DND-41 (cell line): ENCODE data around the gene LAMB3.

Experiments used
- ATAC-seq: fragments of 200-7000 bp; cut with Tn5 transposase; 3 replicates; pipeline ENCODE4 v1.9.1; 2021; ENCODE audit warnings: low read depth; ENCODE audit not compliant: insufficient read depth
- DNase-seq: peaks from one replicate; pipeline ENCODE4 v3.0.0-alpha.2; 2020
- H2AFZ ChIP-seq: 2 replicates; pipeline ENCODE4 v1.6.0; 2012; ENCODE audit warnings: low read depth, low read length
- H3K27ac ChIP-seq: 2 replicates; pipeline ENCODE4 v1.5.1; 2012; ENCODE audit warnings: low read length, inconsistent platforms
- H3K27me3 ChIP-seq: fragments of 200-600 bp; sonication (generic); 2 replicates; pipeline ENCODE4 v1.6.0; 2012; ENCODE audit warnings: low read length, mild to moderate bottlenecking, inconsistent platforms; ENCODE audit not compliant: insufficient read depth, poor library complexity
- H3K36me3 ChIP-seq: 2 replicates; pipeline ENCODE4 v1.5.1; 2012; ENCODE audit warnings: low read length, inconsistent platforms; ENCODE audit not compliant: insufficient read depth
- H3K4me1 ChIP-seq: 2 replicates; pipeline ENCODE4 v1.5.1; 2012; ENCODE audit warnings: mild to moderate bottlenecking, low read length; ENCODE audit not compliant: insufficient read depth
- H3K4me2 ChIP-seq: 2 replicates; pipeline ENCODE4 v1.6.0; 2012; ENCODE audit warnings: mild to moderate bottlenecking, moderate library complexity, low read length, inconsistent platforms; ENCODE audit not compliant: insufficient read depth
- H3K4me3 ChIP-seq, 2 experiments: fragments of 200-600 bp in 1 of 2; shearing (Covaris generic) in 1 of 2; 2 replicates each; pipeline ENCODE4 v1.5.1; 2012 to 2016; ENCODE audit warnings: inconsistent platforms in 2 of 2, low read length in 2 of 2, mild to moderate bottlenecking in 2 of 2, low read depth in 1 of 2, moderate library complexity in 1 of 2
- H3K79me2 ChIP-seq: 2 replicates; pipeline ENCODE4 v1.6.0; 2012; ENCODE audit warnings: low read length, inconsistent platforms; ENCODE audit not compliant: insufficient read depth
- H3K9ac ChIP-seq: 2 replicates; pipeline ENCODE4 v1.6.0; 2012; ENCODE audit warnings: low read depth, mild to moderate bottlenecking, inconsistent platforms, low read length, moderate library complexity
- H3K9me3 ChIP-seq: 2 replicates; pipeline ENCODE4 v1.5.1; 2012; ENCODE audit warnings: low read length, moderate library complexity, mild to moderate bottlenecking, inconsistent platforms; ENCODE audit not compliant: insufficient read depth, severe bottlenecking
- H4K20me1 ChIP-seq: 2 replicates; pipeline ENCODE4 v1.6.0; 2012; ENCODE audit warnings: low read length; ENCODE audit not compliant: insufficient read depth
- EZH2 ChIP-seq: IDR thresholded peaks from 3 replicates; pipeline ENCODE4 v1.6.1; 2012; ENCODE audit warnings: borderline replicate concordance, low read depth, mild to moderate bottlenecking, moderate library complexity, low read length, inconsistent platforms; ENCODE audit not compliant: severe bottlenecking
- TF ChIP-seq, protein P1 (sequence below): IDR thresholded peaks from 2 replicates; pipeline ENCODE4 v1.5.1; 2012; ENCODE audit warnings: borderline replicate concordance, low read length, moderate library complexity, mild to moderate bottlenecking; ENCODE audit not compliant: poor library complexity, severe bottlenecking; ENCODE audit errors: extremely low read depth

Gene LAMB3

DNA sequence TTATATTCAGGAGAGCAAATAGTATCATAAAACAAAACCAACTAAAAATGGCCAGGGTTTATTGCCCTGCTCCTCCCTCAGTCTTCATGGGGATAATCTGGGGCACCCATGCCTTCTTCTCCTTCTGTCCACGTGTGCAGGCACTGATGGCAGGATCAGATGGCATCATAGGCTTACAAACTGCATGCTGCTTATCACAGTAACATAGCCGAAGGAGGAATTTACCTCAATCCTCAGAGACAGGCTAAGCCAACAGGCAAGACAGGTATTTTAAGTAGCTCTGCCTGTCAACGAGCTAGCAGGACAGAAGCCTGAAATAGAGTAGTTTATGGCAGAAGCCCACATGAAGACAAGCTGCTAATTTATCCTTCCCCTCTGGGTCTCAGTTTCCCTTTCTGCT lies 9.4 kb downstream of the LAMB3 start:
- Histone ChIP-seq H2AFZ (no peak overlapping the region), H3K9ac (no peak overlapping the region), H3K9me3 (no peaks in the 10 kb centered on the region), H3K4me3 (no peak overlapping the region), H3K36me3 (no peaks in the 10 kb centered on the region), H3K27ac (no peak overlapping the region), H3K4me2 (no peak overlapping the region), H3K27me3 (peaks cover 10% of the 10 kb centered on the region), H4K20me1 (no peaks in the 10 kb centered on the region), H3K79me2 (no peaks in the 10 kb centered on the region), H3K4me1 (no peaks in the 10 kb centered on the region)
- DNase-seq (no peak), ATAC-seq (no peak)
- no peak for TF ChIP-seq EZH2
- TF ChIP-seq, protein P1, sequence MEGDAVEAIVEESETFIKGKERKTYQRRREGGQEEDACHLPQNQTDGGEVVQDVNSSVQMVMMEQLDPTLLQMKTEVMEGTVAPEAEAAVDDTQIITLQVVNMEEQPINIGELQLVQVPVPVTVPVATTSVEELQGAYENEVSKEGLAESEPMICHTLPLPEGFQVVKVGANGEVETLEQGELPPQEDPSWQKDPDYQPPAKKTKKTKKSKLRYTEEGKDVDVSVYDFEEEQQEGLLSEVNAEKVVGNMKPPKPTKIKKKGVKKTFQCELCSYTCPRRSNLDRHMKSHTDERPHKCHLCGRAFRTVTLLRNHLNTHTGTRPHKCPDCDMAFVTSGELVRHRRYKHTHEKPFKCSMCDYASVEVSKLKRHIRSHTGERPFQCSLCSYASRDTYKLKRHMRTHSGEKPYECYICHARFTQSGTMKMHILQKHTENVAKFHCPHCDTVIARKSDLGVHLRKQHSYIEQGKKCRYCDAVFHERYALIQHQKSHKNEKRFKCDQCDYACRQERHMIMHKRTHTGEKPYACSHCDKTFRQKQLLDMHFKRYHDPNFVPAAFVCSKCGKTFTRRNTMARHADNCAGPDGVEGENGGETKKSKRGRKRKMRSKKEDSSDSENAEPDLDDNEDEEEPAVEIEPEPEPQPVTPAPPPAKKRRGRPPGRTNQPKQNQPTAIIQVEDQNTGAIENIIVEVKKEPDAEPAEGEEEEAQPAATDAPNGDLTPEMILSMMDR: no peak

- TF ChIP-seq, protein P1: no peak
- no peak for TF ChIP-seq EZH2
- Histone ChIP-seq H3K79me2 (no peaks in the 10 kb centered on the region), H3K36me3 (no peaks in the 10 kb centered on the region), H3K4me3 (no peak overlapping the region), H3K4me1 (no peaks in the 10 kb centered on the region), H3K4me2 (no peak overlapping the region), H4K20me1 (no peaks in the 10 kb centered on the region), H3K9me3 (no peaks in the 10 kb centered on the region), H2AFZ (no peak overlapping the region), H3K27me3 (peaks cover 8% of the 10 kb centered on the region), H3K9ac (no peak overlapping the region), H3K27ac (no peak overlapping the region)
- ATAC-seq: no peak
- DNase-seq: no peak
Measured at GRCh38 chr1:209641832-209642172, 10.4 kb downstream of the LAMB3 start.

GRCh38 chr1:209635850-209636249 lies 16.4 kb downstream of the LAMB3 start:
- H3K27ac ChIP-seq: no peak overlapping the region
- DNase-seq (no peak), ATAC-seq (no peak)
- H3K4me1 ChIP-seq: no peaks in the 10 kb centered on the region
- H4K20me1 ChIP-seq: no peaks in the 10 kb centered on the region
- H3K4me2 ChIP-seq: no peak overlapping the region
- H3K9me3 ChIP-seq: no peaks in the 10 kb centered on the region
- H3K4me3 ChIP-seq: no peak overlapping the region
- no peaks in the 10 kb centered on the region for H3K36me3 ChIP-seq
- H3K9ac ChIP-seq: no peak overlapping the region
- no peak overlapping the region for H2AFZ ChIP-seq
- no peaks in the 10 kb centered on the region for H3K79me2 ChIP-seq
- H3K27me3 ChIP-seq: peaks cover 5% of the 10 kb centered on the region
- TF ChIP-seq, protein P1: no peak
- TF ChIP-seq EZH2: no peak
